Bone marrow (tissue), 2 donors: ENCODE measurements around the gene FOXI1.
"Not testable (repeated sequence)": the region's sequence is repeated elsewhere in the genome, so short reads cannot be mapped to it uniquely, and the experiment has no call there.

Source experiments
- DNase-seq, 2 donors: peaks; one replicate each; lab custom pipeline; 2025; lab: John Stamatoyannopoulos, UW

Gene FOXI1

GRCh38 chr5:170092455-170093101 lies 13.1 kb upstream of the FOXI1 start:
- no peak for DNase-seq

DNA sequence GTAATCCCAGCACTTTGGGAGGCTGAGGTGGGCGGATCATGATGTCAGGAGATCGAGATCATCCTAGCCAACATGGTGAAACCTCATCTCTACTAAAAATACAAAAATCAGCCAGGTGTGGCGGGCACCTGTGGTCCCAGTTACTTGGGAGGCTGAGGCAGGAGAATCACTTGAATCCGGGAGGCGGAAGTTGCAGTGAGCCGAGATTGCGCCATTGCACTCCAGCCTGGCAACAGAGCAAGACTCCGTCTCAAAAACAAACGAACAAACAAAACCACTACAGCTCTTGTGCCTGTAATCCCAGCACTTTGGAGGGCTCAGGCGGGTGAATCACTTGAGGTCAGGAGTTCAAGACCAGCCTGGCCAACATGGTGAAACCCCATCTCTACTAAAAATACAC lies 11.4 kb upstream of the FOXI1 start:
- DNase-seq, result not testable (repeated sequence)

- no peak for DNase-seq
These were observed 10.1 kb upstream of the FOXI1 start for GRCh38 chr5:170095646-170096045.

DNA sequence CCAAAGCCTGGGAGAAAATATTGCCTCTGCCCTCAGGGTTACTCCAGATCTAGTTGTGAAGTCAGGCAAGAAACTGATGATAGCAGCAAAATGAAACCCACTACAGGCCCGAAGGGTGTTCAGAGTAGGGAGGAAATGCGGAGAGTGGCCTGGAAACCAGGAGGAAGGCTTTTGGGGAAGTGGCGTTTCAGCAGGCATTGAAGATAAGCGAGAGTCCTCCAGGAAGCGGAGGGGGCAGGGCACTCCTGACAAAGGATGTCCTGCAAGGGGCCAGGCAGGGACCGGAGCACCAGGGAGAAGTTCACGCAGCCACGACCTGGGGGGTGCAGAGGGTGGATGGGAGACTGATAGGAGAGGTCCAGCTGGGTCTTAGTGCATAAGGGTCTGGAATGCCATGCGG lies 7.8 kb upstream of the FOXI1 start:
- no peak for DNase-seq

GRCh38 chr5:170100066-170100943 lies 5.4 kb upstream of the FOXI1 start:
- peak; percentile 42 to 62 for DNase-seq

DNA sequence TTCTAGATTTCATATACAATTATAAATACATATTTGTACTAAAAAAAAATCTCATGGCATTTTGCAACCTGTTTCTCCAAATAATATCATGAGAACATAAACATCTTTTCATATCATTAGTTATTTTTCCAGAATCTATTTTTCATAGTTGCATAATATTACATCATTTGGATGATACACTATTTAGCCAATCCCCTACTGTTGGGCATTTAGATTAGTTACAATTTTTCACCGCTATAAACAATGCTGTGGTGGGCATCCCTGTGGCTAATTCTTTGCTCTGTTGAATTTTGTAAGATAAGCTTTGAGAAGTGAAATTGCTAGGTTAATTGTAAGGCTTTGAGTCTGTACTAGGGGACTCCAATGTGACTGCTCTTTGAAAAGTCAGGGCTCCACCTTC lies 2.2 kb upstream of the FOXI1 start:
- no peak for DNase-seq

GRCh38 chr5:170104299-170104698 lies 1.4 kb upstream of the FOXI1 start:
- DNase-seq, result no peak

- DNase-seq, result no peak
These were observed 987 bp upstream of the FOXI1 start for GRCh38 chr5:170104710-170105109.

DNA sequence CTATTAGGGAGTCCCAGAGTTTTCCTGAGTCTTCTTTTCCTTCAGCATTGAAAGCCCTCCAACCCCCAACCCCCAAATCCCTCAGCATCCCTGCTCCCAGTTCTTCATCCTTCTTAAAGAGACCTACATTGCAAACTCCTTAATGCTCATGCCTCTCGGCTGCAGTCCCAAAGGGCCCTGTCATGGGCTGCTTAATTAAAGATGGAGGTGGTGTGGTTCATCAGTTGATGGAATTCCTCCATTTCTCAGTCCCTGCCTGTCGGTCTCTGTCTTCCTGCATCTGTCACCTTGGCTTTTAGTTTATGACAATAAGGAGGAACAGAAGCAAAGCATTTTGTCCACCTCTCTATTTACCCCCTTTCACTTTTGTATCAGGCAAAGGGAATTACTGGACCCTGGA lies 2.0 kb downstream of the FOXI1 start:
- no peak for DNase-seq

DNA sequence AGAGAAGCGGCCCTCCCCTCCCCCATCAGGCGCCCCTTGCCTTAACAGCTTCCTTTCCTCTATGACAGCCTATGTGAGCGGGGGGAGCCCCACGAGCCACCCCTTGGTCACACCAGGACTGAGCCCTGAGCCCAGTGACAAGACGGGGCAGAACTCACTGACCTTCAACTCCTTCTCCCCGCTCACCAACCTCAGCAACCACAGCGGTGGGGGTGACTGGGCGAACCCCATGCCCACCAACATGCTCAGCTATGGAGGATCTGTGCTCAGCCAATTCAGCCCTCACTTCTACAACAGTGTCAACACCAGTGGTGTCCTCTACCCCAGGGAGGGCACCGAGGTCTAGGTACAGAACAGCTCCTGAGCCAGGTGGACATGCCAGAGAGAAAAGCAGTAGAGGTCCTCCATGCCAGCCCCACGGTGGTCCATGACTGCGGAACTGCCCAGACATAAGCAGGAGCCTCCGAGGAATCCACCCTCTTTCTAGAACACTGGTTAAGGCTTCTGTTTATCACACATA lies 2.6 kb downstream of the FOXI1 start:
- DNase-seq, result no peak

- DNase-seq, result no peak
These were observed 3.6 kb downstream of the FOXI1 start for GRCh38 chr5:170109059-170110031.

DNA sequence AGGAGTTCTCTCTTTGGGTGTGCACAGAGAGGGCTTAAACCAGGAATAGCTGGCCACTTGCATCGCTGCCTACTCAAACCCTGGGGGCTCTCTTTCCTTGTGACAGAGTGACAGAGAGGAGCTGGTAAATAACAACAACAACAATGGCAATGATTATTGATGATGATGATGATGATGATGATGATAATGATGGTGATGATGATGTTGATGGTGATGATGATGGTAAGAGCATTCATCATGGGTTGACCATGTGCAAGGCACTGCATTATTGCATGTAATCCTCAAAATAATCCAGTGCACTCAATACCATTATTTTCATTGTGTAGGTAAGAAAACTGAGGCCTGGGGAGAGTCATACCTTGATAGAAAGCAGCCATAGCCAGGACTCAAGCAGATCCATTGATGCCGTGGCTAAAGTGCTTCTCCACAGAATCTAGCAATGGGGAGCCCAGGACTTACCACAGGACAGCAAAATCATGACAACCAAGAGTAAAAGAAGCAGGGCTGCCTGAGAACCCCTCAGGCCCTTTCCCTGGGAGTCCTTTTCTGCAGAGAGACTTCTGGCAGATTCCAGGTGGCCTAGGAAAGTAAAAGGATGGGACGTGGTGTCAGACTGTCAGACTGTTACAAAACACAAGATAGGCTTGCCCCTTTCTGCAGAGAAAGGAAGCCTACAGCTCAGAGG lies 4.8 kb downstream of the FOXI1 start:
- no peak for DNase-seq

DNA sequence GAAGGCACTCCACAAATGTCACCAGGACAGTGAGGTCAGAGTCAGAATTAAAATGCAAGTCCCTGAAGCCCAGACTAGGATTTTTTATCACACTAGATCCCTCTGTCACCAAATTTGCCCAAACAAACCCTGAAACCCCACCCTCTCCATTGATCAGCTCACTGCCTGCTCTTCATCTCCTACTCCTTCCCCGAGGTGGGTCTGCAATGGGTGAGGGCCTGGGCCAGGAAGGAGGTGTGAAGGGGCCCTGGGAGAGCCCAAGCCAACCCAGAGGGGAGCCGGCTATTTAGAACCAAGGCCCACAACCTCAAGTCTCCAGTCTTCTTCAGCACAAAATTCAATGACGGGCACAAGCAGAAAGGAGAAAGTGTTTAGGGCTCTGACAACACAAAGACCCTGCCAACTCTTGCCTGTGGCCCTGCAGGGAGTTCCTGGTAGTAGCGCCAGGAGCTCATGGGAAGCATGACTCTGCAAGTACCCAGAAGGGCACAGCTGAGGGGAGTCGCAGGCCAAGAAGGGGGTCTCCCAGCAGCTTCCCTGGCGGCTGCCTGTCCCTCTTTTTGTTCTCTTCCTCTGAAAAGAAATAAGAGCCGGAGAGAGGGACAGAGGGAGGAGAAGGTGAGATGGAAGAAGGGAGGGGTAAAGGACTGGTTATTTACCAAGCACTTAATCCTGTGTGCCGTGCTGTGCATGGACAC lies 5.5 kb downstream of the FOXI1 start:
- DNase-seq, result no peak

DNA sequence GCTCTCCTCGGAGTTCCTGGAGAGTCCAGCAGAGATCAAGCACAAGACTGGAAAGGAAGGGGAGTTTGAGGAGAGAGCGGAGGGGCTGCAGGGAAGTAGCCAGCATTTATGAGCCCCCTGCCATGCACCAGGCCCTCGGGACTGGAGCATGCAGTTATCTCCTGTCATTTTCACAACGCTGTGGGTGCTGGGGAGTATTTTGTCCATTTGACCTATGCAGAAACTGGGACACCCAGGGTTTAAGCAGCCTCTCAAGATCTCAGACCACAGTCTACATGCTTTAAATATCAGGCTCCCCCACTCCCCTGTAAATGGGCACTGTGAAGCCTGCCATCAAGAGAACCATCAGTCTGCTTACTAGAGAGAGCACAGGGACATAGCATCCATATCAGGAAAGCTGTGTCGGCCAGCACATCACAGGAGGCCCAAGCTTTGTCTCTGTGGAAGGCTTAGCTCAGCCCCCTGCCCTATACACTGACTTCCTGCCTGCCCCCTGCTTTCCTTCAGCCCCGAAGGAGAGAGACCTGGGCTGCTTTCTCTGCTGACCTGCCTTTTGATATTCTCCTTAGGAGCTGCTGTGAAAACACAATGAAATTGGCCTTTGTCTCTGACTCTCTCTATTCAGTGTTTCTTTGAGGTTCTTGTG lies 7.3 kb downstream of the FOXI1 start:
- no peak for DNase-seq

- no peak for DNase-seq
These were observed 7.8 kb downstream of the FOXI1 start for GRCh38 chr5:170113522-170113900.

DNA sequence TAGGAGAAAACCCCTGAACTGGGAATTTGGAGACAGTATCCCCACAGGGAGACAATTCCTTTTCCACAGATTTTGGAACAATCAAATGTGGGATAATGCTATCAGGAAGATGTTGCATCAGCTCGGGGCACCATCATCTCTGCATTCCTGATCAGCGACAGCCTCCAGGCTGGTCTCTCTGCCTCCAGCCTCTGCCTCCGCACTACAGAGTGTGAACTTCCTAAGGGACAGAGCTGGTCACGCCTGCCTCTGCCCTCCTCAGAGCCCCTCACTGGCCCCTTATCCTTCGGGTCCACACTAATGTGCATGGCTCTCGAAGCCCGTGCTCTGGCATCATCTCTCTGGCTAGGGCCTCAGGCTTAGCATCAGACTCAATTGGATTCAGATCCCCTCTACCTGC lies 8.6 kb downstream of the FOXI1 start:
- no peak for DNase-seq

DNA sequence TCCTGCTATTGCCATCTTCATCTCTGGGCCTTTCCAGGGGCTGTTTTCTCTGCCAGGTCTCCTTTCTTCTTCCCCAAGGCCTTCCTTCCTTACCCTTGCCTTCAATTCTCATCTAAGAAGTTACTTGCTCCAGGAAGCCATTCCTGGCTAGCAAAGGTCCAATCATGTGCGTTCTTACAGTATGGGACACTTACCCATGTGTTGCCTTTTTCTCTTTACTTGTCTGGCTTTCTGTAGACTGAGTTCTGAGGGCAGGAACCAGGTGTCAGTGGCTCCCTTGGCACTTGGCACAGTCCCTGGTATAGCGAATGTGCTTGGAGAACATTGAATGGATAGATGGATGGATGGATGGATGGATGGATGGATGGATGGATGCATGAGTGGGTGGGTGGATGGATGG lies 10.2 kb downstream of the FOXI1 start:
- DNase-seq, result no peak

- DNase-seq, result no peak
These were observed 12.0 kb downstream of the FOXI1 start for GRCh38 chr5:170117736-170118135.

DNA sequence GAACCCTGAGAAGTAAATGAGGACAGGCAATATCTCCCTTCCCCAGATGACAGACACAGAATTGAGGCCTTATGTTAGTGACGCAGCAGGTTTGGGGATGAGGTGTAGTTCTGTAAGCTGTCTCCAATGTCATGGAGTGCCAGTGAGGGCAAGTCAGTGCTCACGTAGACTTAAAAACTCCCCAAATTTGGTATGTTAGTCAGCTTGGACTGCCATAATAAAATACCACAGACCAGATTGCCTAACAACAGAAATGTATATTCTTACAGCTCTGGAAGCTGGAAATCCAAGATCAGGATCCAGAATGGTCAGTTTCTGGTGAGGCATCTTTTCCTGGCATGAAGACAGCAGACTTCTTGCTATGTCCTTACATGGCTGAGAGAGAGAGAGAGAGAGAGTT lies 14.9 kb downstream of the FOXI1 start:
- no peak for DNase-seq

GRCh38 chr5:170121321-170121720 lies 15.6 kb downstream of the FOXI1 start:
- DNase-seq, result no peak
